Esophagus muscularis mucosa (tissue), 4 donors: ENCODE data around the gene PNPT1.

ENCODE experiments used
- EP300 ChIP-seq: sonication (generic); formaldehyde crosslinking; IDR thresholded peaks from one replicate; pipeline ENCODE4 v1.6.1; 2017; ENCODE audit warnings: antibody characterized with exemption
- POLR2A ChIP-seq: fragments of 450-650 bp; IDR thresholded peaks from one replicate; pipeline ENCODE4 v1.6.1; 2017; ENCODE audit warnings: antibody characterized with exemption, moderate library complexity, mild to moderate bottlenecking, low read depth
- POLR2AphosphoS5 ChIP-seq, 2 donors: sonication (generic); formaldehyde crosslinking; IDR thresholded peaks; one replicate each; pipeline ENCODE4 v1.6.1; 2017; ENCODE audit warnings: antibody characterized with exemption in 2 of 2
- TF ChIP-seq, protein P1 (sequence below), 3 experiments: fragments of 200-600 bp in 2 of 3; fragments of 450-650 bp in 1 of 3; sonication (generic) in 2 of 3; IDR thresholded peaks; one replicate each; pipeline ENCODE4 v1.5.1; 2017 to 2019; ENCODE audit warnings: antibody characterized with exemption in 3 of 3, mild to moderate bottlenecking in 2 of 3, moderate library complexity in 1 of 3

DNA sequence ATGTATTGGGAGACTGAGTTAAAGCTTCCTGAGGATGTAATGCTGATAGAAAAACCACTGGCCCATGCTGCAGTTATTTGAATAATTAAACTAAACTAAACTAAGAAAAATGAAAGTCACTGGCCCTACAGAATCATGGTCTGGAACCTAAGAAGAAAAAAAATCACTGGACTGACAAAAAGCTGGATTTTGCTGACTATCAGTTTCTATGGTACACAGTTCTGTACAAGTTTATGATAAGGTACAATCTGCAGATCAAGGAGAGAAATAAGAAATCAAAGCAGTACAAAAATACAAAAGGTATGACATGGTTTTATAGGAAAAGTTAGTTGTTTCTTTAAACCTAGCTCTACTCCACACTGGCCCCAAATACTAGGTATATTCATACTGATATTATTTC is 91.8 kb downstream of the PNPT1 start:
- TF ChIP-seq POLR2AphosphoS5 (IDR thresholded peaks at IDR 0.05) (no peak), POLR2A (no peak), EP300 (no peak)
- TF ChIP-seq, protein P1, sequence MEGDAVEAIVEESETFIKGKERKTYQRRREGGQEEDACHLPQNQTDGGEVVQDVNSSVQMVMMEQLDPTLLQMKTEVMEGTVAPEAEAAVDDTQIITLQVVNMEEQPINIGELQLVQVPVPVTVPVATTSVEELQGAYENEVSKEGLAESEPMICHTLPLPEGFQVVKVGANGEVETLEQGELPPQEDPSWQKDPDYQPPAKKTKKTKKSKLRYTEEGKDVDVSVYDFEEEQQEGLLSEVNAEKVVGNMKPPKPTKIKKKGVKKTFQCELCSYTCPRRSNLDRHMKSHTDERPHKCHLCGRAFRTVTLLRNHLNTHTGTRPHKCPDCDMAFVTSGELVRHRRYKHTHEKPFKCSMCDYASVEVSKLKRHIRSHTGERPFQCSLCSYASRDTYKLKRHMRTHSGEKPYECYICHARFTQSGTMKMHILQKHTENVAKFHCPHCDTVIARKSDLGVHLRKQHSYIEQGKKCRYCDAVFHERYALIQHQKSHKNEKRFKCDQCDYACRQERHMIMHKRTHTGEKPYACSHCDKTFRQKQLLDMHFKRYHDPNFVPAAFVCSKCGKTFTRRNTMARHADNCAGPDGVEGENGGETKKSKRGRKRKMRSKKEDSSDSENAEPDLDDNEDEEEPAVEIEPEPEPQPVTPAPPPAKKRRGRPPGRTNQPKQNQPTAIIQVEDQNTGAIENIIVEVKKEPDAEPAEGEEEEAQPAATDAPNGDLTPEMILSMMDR (IDR thresholded peaks at IDR 0.05), result no peak
